ENCODE measurements around the gene SBK3.

The SBK3 gene

DNA sequence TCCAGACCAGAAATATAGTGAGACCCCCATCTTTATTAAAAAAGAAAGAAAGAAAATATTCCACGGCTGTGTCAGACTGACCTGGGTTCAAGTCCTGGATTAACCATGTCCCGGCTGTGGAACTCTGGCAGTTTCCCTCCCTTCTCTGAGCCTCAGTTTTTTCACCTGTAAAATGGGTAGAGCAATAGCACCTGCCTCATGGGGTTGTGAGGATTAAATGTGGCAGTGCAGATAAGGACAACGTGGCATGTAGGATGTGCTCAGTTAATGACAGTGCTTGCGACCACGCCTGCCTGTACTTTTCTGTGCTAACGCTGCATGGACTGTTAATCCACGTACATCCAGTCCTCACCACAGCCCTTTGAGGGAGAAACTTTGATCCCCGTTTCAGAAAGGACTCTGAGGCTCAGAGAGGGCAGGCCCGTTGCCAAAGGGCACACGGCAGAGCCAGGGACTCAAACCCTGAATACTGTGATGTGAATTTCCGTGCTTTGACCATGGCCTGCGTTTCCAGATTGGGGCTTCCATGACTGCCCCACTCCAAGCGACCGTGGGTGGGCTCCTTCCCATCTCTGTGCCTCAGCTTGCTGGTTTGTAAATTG lies 24.6 kb downstream of the SBK3 start:
- TF ChIP-seq, protein P1, sequence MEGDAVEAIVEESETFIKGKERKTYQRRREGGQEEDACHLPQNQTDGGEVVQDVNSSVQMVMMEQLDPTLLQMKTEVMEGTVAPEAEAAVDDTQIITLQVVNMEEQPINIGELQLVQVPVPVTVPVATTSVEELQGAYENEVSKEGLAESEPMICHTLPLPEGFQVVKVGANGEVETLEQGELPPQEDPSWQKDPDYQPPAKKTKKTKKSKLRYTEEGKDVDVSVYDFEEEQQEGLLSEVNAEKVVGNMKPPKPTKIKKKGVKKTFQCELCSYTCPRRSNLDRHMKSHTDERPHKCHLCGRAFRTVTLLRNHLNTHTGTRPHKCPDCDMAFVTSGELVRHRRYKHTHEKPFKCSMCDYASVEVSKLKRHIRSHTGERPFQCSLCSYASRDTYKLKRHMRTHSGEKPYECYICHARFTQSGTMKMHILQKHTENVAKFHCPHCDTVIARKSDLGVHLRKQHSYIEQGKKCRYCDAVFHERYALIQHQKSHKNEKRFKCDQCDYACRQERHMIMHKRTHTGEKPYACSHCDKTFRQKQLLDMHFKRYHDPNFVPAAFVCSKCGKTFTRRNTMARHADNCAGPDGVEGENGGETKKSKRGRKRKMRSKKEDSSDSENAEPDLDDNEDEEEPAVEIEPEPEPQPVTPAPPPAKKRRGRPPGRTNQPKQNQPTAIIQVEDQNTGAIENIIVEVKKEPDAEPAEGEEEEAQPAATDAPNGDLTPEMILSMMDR (IDR thresholded peaks at IDR 0.05; ENCODE audit: control insufficient read depth, insufficient read depth, low read depth, low read length, missing control alignments) = no peak
- DNase-seq (ENCODE audit: low read depth) = no peak
- H3K4me3 ChIP-seq (ENCODE audit: control insufficient read depth, low read depth, low read length) = no peak overlapping the region

DNA sequence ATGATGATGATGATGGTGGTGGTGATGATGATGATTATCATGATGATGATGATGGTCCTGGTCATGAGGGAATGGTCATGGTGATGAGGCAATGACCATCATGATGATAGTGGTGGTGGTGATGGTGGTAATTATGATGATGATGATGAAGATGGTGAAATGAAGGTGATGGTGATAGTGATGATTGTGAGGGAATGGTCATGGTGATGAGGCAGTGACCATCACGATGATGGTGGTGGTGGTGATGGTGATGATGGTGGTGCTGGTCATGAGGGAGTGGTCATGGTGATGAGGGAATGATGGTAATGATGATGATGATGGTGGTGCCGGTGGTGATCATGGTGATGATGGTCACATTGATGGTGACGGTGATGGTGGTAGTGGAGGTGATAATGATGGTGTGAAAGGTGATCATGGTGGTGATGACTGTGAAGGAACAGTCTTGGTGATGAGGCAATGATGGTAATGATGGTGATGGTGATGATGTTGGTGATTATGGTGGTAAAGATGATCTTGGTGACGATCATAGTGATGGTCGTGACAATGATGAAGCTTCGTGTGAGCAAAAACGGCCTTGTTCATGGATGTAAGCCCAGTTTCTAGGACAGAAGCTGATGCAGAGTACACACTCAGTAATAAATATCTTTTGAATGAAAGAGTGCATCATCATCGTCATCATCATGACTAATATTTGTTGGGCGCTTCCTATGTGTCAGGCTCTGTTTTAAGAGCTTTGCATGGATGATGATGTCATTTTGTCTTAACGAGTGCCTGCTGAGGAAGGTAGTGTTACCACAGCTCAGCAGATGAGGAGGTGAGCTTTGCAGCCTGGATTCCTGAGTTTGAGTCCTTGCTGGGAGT lies 25.7 kb downstream of the SBK3 start:
- no peak overlapping the region for H3K4me3 ChIP-seq (ENCODE audit: control insufficient read depth, low read depth, low read length)
- TF ChIP-seq, protein P1 (IDR thresholded peaks at IDR 0.05; ENCODE audit: control insufficient read depth, insufficient read depth, low read depth, low read length, missing control alignments) = no peak
- peak; percentile 81 for DNase-seq (ENCODE audit: low read depth)

DNA sequence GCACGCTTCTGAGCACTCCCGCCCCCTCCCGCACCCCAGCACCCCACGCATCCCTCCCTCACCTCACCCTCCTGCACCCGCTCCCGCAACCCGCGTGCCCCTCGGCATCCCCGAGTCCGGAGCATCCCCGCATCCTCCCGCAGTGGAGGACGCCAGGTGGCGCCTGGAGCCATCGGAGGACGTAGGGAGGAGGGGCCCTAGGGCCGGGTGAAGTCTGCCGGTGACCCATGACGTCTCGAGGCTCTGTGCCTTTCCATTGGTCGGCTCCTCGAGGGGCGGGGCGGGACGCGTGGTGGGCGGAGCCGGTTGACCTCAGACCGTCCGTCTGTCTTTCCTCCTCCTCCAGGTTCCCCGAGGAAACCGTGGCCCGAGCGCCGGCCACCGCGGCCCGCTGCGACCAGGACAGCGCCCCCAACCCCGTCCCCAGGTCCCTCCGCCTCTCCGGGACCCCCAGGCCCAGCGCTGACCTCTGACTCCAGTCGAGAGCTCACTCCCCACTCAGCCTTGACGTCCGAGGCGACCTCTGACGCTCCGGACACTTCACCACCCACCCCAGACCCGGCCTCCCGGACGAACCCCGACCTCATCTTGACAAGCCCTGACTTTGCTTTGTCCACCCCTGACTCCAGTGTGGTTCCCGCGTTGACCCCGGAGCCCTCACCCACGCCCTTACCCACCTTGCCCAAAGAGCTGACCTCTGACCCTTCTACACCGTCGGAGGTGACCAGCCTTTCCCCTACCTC lies 28.3 kb downstream of the SBK3 start:
- TF ChIP-seq, protein P1 (IDR thresholded peaks at IDR 0.05; ENCODE audit: control insufficient read depth, insufficient read depth, low read depth, low read length, missing control alignments) = peak; percentile 99
- no peak overlapping the region; the same call in 1 of the 2 replicates for H3K4me3 ChIP-seq (ENCODE audit: control insufficient read depth, low read depth, low read length)
- peak; percentile 72 for DNase-seq (ENCODE audit: low read depth)

DNA sequence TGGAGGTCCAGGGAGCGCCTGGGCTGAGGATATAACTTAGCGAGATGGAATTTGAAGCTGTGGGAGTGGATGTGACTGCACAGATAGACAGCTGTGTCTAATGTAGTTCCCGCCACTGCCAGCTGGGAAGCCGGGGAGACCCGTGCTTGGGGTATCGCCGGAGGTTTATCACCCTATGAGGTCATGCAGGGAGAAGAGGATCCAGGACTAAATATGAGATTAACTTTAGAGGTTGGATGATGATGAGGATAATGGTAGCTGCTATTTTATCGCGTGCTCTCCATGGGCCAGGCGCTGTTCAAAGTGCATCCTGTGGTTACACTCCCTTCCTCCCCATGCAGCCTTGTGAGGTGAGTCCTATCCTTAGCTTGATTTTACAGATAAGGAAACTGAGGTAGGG lies 37.2 kb downstream of the SBK3 start:
- DNase-seq (ENCODE audit: low read depth) = no peak
- H3K4me3 ChIP-seq (ENCODE audit: control insufficient read depth, low read depth, low read length) = no peak overlapping the region
- TF ChIP-seq, protein P1 (IDR thresholded peaks at IDR 0.05; ENCODE audit: control insufficient read depth, insufficient read depth, low read depth, low read length, missing control alignments) = no peak

DNA sequence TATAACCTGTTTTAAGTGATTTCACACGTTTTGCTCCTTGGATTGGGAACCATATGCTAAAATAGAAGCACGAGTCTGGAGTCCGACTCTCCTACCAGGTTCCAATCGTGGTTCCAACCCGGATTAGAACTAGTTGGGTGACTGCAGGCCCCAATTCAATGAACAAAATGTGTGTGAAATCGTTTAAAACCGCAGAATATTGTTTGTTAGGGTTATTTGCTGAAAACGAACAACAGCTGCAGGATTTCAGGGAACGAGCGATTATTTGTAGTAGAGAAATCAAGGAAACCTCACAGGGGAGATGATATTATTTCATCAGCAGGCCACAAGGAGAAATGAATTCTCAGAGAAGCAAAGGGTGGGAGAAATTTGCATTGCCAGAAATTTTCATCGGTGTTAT lies 40.4 kb downstream of the SBK3 start:
- no peak overlapping the region for H3K4me3 ChIP-seq (ENCODE audit: control insufficient read depth, low read depth, low read length)
- no peak for DNase-seq (ENCODE audit: low read depth)
- TF ChIP-seq, protein P1 (IDR thresholded peaks at IDR 0.05; ENCODE audit: control insufficient read depth, insufficient read depth, low read depth, low read length, missing control alignments) = no peak

DNA sequence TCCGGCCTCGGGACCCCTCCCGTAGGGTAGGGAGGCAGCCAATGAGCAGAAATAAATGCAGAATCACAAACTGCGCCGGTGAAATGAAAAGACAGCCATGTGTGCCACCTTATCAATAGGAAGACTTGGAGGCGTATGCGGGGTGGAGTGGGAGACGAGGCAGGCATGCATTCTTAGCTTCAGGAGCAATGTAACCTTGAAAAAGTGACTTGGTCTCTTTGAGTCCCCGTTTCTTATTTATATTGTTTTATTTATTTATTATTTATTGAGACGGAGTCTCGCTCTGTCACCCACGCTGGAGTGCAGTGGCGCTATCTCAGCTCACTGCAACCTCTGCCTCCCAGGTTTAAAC lies 41.1 kb downstream of the SBK3 start:
- DNase-seq (ENCODE audit: low read depth) = no peak
- TF ChIP-seq, protein P1 (IDR thresholded peaks at IDR 0.05; ENCODE audit: control insufficient read depth, insufficient read depth, low read depth, low read length, missing control alignments) = no peak
- no peak overlapping the region for H3K4me3 ChIP-seq (ENCODE audit: control insufficient read depth, low read depth, low read length)
